HFF-Myc (cell line): ENCODE data around the gene TNXB.
"Not testable (repeated sequence)": the region's sequence is repeated elsewhere in the genome, so short reads cannot be mapped to it uniquely, and the experiment has no call there.

Source experiments
- DNase-seq: peaks from one replicate; pipeline ENCODE4 v3.0.0-alpha.2; 2011; ENCODE audit warnings: low read depth; ENCODE audit errors: extremely low read depth
- H3K4me3 ChIP-seq: replicated peaks from 2 replicates; pipeline ENCODE4 v1.5.1; 2011; ENCODE audit warnings: low read depth, mild to moderate bottlenecking, control low read depth, low read length
- TF ChIP-seq, protein P1 (sequence below): IDR thresholded peaks from 2 replicates; pipeline ENCODE4 v1.5.1; 2012; ENCODE audit warnings: mild to moderate bottlenecking, low read depth, low read length, control low read depth; ENCODE audit errors: missing control alignments

Gene TNXB

GRCh38 chr6:32102255-32102654 lies 6.9 kb downstream of the TNXB start:
- H3K4me3 ChIP-seq, result no peak overlapping the region
- DNase-seq, result no peak
- TF ChIP-seq, protein P1, sequence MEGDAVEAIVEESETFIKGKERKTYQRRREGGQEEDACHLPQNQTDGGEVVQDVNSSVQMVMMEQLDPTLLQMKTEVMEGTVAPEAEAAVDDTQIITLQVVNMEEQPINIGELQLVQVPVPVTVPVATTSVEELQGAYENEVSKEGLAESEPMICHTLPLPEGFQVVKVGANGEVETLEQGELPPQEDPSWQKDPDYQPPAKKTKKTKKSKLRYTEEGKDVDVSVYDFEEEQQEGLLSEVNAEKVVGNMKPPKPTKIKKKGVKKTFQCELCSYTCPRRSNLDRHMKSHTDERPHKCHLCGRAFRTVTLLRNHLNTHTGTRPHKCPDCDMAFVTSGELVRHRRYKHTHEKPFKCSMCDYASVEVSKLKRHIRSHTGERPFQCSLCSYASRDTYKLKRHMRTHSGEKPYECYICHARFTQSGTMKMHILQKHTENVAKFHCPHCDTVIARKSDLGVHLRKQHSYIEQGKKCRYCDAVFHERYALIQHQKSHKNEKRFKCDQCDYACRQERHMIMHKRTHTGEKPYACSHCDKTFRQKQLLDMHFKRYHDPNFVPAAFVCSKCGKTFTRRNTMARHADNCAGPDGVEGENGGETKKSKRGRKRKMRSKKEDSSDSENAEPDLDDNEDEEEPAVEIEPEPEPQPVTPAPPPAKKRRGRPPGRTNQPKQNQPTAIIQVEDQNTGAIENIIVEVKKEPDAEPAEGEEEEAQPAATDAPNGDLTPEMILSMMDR, result no peak

GRCh38 chr6:32100251-32100650 lies 8.9 kb downstream of the TNXB start:
- H3K4me3 ChIP-seq, DNase-seq: not testable (repeated sequence)

- no peak for DNase-seq
- H3K4me3 ChIP-seq, result no peak overlapping the region
- TF ChIP-seq, protein P1, result no peak
These were observed 11.8 kb downstream of the TNXB start for GRCh38 chr6:32097364-32097763.

DNA sequence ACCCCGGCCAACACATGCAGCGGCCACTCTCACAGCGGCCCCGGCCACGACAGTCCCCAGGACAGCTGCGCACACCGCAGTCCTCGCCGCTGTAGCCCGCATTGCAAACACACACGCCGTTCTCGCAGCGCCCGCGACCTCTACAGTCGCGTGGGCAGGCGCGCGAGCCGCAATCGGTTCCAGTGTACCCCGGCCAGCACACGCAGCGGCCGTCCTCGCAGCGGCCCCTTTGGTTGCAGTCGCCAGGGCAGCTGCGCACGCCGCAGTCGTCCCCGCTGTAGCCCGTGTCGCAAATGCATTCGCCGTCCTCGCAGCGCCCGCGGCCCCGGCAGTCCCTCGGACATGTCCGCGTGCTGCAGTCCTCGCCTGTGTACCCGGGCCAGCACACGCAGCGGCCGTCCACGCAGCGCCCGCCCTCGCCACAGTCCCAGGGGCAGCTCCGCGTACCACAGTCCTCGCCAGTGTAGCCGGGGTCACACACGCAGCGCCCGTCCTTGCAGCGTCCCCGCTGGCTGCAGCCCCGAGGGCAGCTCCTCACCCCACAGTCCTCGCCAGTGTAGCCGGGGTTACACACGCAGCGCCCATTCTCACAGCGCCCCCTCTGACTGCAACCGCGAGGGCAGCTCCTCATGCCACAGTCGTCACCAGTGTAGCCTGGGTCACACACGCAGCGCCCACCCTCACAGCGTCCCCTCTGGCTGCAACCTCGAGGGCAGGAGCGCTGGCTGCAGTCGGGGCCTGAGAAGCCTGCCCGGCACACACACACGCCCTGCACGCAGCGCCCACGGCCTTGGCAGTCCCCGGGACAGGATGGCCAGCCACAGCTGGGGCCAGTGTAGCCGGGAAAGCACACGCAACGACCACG lies 12.5 kb downstream of the TNXB start:
- H3K4me3 ChIP-seq, result no peak overlapping the region
- TF ChIP-seq, protein P1, result no peak
- no peak for DNase-seq

GRCh38 chr6:32096087-32096393 lies 13.1 kb downstream of the TNXB start:
- TF ChIP-seq, protein P1, result no peak
- DNase-seq, result no peak
- no peak overlapping the region for H3K4me3 ChIP-seq

GRCh38 chr6:32095338-32096086 lies 13.6 kb downstream of the TNXB start:
- TF ChIP-seq, protein P1, result no peak
- H3K4me3 ChIP-seq, result no peak overlapping the region
- no peak for DNase-seq

- DNase-seq, result no peak
- H3K4me3 ChIP-seq, result no peak overlapping the region
- TF ChIP-seq, protein P1, result no peak
These were observed 16.2 kb downstream of the TNXB start for GRCh38 chr6:32092760-32093497.
